Activated CD8-positive, alpha-beta memory T cell treated with anti-CD3 and anti-CD28 coated beads for 4 hours (primary cell): ENCODE measurements around the gene TRIP10.

Experiments used
- DNase-seq, 2 donors: peaks; one replicate each; pipeline ENCODE4 v3.0.0-alpha.2; 2020; ENCODE audit warnings: low read depth in 2 of 2

Gene TRIP10

DNA sequence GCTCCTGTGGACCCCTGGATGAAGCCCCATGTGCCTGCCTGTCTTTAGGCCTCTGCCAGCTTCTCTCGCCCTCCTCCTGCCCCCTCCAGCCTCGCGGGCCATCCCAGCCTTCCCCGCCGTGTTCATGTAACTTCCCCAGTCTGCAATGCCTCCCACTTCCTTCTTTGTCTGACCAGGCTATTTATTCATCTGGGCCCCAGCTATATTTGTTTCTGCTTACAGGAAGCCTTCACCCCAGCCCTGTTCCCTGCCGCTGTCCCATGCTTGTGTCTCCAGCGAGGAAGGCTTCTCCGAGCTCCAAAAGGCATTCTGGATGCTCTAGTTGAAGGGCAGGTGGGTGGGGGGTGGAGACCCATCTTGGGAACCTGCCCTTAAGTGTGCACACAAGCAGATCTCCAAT, 11.1 kb upstream of the TRIP10 start:
- DNase-seq = no peak

DNA sequence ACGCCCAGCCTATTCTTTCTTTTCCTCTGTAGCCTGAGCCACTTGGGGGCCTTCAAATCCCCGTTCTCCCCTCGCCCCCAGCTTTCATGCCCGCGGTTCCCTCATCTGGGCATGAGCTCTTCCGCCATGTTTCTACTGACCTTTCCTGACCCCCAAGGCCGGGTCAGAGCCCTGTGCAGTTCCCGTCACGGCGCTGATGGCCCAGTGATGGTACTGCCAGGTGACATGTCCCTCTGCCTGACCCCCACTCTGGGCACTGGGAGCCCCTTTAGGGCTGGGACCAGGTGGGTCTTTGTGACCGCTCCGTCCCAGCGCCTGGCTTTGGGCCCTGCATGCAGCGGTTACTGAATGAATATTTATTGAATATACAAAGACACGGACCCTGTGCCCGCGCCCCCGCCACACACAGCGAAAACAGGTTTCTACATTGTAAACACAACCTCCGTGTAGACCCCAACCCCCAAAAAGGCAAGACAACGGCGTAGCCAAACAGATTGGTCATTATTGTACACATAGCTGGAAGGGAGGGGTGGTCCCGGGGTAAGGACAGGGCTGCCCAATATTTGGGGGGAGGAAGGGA, 9.8 kb upstream of the TRIP10 start:
- no peak for DNase-seq

DNA sequence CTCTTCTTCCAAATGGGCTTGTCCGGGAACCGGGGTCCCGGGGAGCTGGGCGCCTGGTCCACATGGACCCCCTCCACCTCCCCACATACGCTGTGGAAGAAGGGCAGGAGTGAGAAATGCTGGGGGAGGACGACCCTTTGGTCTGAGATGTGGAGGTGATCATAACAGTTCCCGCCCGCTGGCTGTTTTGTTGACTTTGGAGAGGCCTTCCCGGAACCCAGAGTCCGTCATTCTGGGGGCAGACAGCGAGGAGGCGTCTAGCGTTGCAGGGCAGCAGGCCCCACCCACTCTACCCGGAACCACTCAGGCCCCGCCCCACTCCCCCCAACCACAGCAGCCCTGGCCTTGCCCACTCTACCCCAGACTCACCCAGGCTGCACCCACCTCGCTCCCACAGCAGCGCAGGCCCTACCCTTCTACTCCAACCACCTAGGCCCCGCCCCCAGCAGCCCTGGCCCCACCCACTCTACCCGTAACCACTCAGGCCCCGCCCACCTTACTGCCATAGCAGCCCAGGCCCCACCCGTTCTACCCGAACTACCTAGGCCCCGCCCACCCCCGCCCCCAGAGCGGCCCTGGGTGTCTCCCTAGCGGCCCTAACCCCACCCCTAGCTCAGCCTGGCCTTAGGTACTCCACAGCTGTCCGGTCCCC, 9.2 kb upstream of the TRIP10 start:
- DNase-seq = no peak

DNA sequence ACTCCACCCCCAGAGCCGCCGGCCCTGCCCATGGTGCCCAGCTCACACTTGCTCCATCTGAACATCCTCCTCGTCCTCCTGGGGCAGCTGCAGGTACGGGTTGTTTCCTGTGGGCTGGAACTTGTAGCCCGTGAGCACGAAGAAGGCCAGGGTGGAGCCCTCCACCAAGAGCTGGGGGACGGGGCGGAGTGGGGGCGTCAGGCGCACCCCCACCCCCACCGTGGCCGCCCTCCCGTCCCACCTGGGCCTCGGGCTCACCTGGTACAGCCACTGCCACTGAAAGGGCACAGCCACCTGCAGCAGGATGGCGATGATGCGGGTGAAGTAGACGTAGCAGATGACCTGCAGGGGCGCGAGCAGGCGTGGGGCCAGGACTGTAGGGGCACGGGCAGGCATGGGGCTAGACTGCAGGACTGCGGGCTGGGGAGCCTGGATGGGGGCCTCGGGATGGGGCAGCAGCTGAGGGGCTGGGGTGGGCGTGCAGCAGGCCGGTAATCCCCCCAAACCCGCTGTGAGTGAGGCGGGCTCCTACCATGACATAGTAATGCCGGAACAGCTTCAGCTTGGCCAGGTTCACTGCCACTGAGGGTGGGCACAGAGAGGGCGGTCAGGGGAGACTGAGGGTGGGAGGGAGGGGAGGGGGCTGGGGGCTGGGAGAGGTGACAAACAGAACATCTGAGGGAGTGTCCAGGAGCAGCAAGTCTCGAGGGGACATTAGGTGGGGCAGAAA, 8.4 kb upstream of the TRIP10 start:
- no peak for DNase-seq

DNA sequence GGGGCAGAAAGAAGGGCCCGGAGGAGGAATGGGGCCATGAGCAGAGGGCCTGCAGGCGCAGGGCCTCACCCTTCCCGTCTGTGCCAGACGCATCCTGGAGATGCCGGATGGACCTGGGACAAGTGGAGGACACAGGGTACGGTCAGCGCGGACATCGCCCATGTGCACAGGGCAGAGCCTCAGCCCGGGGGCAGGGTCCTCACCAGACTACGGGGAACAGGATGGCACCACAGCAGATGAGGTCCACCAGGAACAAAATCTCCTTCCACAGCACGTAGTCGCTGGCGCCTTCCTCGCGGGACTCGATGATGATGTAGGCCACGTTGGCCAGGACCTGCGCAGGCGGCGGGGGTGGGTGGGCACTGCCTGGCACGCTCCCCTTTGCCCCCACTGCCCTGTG, 7.7 kb upstream of the TRIP10 start:
- DNase-seq = no peak

DNA sequence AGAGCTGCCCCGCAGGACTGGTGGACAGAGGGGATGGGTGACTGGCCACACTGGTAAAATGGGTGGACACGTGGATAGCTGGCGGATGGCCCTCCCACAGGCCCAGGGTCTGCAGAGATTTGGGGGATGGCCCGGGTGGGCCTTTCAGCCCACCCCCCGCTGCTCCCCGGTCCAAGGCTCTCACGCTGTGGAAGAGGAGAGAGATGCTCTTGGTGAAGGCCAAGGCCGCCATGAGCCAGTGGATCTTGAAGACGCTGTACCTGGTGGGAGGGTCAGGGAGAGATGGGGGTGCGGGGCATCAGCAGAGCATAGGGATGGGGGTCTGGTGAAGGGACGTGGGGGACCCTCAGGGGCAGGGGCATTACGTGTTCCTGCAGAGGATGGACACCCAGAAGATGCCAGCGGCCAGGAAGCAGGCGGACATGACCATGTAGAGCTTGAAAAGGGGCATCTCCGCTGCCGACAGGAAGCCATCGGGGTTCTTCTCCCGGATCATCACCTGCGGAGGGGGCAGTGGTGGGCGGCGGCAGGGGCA, 6.6 kb upstream of the TRIP10 start:
- no peak for DNase-seq

DNA sequence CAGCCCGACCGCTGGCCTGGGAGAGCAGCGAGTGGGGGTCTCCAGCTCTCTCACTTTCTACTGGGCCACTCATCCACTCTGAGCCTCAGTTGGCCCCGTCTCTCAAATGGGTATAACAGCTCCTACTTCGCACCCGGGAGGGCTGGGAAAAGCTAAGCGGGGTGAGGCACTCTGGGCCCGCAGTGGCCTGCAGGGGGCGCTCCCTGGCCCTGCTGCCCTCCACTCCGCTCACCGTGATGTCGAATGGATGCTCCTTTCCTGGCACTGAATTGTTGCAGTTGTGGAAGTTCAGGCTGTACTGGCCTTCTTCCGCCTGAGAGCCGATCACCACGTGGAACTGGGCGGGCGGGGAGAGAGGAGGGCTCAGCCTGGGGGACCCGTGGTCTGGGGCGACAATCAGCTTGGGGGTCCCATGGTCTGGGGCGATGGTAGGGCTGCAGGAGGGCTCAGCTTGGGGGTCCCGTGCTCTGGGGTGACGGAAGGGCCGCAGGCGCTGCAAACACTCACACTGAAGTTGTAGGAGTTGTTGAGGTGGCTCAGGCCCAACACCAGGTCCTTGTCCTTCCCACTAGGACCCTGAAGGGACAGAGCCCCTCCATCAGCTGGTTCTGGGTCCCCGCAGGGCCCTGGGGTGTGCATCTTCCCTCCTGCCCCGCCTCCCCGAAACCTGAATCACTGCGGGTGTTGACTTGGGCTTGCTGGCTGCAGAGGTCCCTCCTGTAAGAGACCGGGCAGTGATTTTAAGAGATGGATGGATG, 6.0 kb upstream of the TRIP10 start:
- DNase-seq = no peak

DNA sequence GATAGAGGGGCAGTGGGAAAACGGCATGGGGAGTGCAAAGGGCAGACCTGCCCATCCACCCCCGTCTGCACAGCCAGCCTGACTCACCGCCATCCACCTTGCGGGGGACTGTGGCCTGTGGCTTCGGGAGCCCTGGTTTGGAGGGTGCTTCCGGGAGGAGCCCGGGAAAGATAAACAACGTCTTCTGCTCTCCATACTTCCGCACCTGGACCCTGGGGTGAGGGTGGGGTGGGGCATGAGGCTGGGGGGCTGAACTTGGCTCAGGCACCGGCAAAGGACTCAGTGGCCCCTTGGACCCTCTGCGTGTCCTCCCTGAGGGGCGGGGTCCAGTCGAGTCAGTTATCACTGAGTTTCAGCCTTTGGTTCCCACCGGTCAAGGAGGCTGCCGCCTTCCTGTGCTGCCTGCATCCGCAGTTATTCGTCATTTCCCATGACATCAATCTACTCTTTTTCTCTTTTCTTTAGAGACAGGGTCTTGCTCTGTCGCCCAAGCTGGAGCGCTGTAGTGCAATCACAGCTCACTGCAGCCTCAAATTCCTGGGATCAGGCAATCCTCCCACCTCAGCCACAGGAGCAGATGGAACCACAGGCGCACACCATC, 5.3 kb upstream of the TRIP10 start:
- DNase-seq = no peak

DNA sequence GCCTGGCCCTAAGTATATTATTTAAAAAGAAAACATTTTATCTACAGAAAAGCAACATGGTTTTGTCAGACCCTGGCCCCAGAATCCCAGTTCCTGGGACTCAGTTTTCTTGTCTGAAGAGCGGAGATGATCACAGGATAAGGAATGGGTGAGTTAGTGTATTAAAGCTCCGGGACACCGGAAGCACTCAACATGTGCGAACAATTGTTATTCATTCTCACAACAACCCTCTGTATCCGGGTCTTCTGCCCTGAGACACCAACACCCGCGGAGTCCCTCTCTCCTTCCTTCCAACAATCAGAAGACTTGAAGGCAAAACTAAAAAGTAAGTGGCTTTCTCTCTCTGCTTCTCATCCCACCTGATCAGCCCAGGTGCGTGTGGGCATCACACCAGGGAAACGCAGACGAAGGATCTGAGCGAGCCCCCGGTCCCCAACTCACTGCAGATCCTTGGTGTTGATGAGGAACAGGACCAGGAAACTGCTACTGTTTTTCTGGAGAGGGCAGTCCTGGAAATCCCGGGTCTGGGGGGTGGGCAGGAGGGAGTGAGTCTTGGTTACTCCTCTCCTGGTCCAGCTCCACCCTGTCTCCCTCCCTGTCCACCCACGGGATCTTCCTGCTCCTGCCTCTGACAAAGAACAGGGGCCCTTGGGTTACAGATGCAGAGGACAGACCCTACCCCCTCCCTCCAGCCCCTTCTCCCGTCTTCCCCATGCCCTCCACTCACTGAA, 4.1 kb upstream of the TRIP10 start:
- DNase-seq = no peak

DNA sequence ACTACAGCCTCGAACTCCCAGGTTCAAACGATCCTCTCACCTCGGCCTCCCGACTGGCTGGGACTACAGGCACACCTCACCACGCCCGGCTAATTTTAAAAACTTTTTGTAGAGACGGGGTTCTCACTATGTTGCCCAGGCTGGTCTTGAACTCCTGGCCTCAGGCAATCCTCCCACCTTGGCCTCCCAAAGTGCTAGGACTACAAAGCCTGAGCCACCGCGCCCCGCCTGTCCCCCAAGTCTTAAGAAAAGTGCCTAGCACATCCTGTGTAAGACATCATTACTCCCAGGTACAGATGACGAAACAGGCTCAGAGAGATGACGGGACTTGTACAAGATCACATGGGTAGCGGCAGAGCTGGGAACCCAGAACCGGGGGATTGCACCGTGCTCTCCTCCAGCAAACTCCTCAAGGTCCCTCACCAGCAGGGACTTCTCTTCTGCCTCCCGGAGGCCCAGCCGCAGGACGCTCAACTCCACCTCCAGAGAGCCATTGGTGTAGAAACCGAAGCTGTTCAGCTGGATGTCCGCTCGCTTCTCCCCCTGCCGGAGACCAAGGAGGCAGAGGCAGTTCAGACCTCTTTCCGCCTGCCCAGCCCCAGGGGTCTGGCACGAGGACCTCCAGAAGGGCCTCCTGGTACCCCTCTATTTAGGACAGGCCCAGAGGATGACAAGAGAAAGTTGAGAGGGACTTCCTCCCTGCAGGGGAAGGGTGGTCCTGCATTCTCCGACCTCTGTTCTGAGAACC, 3.1 kb upstream of the TRIP10 start:
- peak in 1 of 2 donors; percentile 44 for DNase-seq

DNA sequence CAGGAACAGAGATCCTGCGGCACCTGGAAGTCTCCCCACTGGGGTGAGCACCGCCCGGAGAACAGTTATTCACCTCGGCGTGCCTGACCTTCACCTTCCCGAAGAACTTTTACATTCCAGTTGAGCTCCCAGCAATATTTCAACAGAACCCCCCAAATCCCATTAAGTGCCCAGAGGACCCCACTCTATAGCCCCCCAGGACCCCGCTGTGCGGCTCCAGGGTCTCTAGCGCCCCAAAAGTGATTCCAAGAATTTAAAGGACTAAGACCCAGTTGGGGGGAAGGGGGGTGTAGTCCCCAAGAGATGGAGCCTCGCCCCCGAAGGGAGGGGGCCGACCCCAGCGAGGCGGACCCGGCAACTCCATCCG, 2.6 kb upstream of the TRIP10 start:
- DNase-seq = no peak

DNA sequence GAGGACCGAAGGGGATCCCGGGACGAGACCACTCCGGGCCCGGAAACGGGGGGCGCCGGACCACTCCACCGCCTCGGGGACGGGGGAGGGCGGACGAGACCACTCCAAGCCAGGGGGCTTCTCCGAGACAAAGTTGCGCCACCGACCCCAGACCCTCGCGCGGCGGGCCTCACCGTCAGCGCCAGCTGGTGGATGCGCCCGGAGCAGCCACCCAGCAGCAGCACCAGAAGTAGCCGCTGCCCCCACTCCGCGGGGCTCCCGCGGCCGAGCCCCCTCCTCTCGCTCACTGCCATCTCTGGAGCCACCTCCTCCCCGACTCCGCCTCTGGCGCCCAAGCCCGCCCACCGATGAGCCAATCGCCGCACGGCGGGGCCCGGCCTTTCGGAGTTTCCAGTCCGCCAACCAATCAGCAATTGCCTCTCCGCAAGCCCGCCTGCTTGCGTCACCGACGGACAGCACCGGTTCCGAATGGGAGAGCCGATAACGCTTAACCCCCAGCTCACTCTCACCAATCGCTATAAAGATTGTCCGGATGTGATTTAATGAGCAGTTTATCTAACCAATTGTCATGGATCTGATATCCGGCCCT, 2.1 kb upstream of the TRIP10 start, which contains the start of gene GPR108:
Gene GPR108 (minus strand): TSS at position 297 of the 589 bp plus-strand sequence. CDS start 4 bp downstream, at position 293.
- peak; percentile 97 to 100 for DNase-seq

DNA sequence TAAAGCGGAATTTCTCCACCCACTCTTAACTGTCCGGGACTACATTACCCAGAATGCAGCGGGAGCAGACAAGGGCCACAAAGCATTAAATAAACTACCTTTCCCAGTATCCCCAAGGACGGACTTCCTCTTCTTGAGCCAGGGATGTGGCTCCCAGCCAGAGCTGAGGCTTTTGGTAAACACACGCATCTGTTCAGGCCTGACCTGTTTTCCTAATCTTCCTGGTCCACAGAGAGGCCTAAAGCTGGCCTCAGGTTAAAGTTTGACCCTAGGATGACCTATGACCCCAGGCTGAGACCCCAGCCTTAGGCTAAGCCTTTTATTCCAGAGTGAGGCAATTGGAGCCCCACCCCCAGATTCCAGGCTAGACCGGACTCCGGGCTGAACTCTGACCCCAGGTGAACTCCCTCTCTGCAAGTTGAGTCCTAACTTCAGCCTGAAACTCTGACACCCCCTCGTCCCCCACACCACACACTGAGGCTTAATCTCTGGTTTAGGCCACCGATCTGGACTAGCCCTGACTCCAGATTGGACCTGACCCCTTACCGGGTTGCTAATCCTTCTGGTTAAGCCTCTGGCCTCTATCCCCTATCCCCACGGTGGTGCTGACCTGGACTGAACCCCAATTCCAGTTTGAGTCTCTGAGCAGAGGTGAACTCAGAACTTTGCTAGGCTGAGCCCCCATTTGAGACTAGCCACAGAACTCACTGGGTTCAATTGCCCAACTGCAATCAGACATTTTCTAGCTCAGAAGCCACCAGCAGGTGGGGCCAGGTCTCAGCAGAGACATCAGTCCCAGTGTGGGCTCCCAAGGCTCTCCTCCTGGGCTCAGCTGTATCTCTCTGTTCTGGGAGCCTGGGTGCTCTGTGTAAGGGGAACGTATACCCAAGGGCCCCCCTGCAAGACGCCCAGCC, 1.4 kb upstream of the TRIP10 start:
- DNase-seq = peak in 1 of 2 donors; percentile 50

DNA sequence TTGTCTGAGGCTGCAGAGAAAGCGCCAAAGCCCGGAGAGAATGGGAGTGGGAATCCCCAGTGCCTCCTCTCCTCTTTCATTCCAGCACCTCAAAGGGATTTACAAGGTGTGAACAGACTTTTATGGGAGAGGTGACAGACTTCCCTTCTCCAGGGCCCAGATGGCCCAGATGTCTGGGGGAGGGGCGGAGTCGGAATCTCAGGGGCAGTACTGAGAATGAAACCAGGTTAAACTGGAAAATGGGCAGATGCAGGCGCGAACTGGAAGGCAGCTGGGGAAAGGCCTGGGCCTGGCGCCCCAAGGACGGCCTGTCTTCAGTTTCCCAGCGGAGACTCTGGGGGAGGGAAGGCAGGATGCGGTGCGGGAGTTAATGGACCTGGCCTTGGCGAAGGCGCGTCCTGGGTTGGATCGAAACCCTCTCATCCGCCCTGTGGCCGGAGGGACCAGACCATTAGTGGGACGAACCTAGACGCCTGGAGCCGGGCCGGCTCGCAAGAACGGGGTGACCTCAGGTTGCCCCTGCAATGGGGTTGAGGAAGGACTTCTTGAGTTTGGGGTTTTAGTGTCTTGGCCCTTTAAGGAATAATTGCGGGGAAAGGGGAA, 592 bp upstream of the TRIP10 start:
- no peak for DNase-seq

DNA sequence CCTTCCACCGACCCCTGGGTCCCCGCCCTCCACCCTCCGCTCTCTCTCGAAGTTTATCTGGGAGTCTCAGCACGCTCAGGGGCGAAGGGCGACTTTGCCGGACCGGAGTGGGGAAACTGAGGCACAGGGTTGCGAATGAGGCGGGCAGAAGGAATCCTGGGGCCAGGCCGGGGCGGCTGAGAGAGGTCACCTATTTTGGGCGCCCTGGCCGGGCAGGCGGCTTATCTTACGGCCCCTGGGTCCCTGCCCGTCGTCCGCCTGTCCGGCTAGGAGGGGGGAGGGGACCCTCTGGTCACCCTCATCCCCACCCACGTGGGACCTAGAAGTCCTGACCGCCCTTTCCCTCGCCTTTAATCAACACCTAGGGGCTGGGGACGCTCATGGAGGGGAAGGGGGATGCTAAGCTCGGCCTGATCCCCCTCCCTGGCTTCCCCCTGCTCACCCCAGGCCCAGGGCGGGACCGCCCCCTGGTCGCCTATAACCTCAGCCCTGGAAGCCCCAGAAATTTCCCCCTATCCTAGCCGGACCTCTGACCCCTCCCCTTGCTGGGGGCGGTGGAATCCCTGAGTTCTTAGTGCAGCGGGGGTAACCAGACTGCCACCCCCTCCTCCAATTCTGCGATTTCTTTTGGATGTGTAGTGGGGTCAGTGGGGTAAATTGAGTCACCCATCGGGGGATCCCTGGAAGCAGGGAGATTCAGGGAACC, 556 bp downstream of the TRIP10 start:
- no peak for DNase-seq

DNA sequence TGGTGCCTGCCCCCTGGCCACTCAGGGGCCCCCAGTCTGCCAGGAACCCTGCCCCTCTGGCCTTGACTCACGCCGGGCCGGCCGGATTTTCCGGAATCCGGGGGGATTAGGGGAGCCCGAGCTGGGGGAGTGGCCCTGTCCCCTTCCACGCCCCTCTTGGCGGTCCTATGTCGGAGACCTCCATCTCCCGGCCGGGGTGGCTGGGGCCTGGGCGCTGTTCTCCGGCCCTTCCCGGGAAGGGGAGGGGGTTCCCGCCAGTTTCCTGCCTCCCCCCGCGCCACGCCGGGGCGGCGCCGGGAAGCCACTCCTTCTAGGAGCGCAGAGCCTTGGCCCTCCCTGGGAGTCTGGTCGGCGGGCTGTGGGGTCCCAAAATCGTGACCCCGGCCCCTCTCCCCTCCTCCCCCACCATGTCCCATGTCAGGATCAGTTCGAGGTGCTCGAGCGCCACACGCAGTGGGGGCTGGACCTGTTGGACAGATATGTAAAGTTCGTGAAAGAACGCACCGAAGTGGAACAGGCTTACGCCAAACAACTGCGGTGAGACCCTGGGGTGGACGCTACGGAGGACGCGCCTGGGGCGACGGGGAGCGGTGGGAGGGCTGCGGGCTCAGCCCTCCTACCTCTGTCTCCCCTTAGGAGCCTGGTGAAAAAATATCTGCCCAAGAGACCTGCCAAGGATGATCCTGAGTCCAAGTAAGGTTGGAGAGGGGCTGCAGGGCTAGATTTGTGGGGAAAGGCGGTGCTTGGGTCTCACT, 1.3 kb downstream of the TRIP10 start:
- no peak for DNase-seq

DNA sequence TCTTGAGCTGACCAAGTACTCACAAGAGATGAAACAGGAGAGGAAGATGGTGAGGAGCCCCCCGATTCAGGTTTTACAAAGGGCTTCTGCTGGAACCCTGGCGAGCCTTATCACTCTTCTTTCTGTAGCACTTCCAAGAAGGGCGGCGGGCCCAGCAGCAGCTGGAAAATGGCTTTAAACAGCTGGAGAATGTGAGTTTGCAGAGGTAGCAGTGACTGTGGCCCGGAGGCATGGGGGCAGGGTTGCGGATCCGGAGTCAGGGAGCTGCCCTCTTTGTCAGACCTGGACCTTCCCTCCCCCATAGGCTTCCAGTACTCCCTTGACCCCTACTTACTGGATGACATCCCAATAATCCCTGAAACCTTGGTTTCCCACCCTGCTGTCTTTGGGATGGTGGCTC, 3.6 kb downstream of the TRIP10 start:
- no peak for DNase-seq
